Measurements from ENCODE around the gene SUMF1.

GRCh38 chr3:4338751-4339150, 128.3 kb downstream of the SUMF1 start:
- TF ChIP-seq EZH2 (IDR thresholded peaks at IDR 0.05) (no peak), POLR2AphosphoS5 (IDR thresholded peaks at IDR 0.05; ENCODE audit: borderline replicate concordance, low read depth, low read length) (no peak), FOXP2 (optimal IDR thresholded peaks at IDR 0.05; ENCODE audit: control extremely low read depth, extremely low read length, insufficient read depth) (no peak)
